T-cell (primary cell): ENCODE data around the gene PROSER3. TPM values are rescaled to one million over a fixed set of nuclear protein-coding genes. Genes with fewer than 3 reads are reported as not detected.
A peak's percentile ranks its signal among the peaks of the same experiment; 100 is the strongest.

Experiments
- ATAC-seq, 4 experiments: fragments of 200-7000 bp in 3 of 4; fragments of 150-1000 bp in 1 of 4; cut with Tn5 transposase; replicated peaks in 1 of 4; 1 replicate in 3 of 4; 2 replicates in 1 of 4; pipeline ENCODE4 v1.10.0; 2021; ENCODE audit warnings: moderate library complexity in 3 of 4, mild to moderate bottlenecking in 2 of 4, moderate number of reproducible peaks in 1 of 4
- CTCF ChIA-PET, 2 donors: fragments of 300-600 bp; sonication (Branson Sonifier 250); formaldehyde crosslinking; loops; one replicate each; lab custom pipeline; 2022; ENCODE audit warnings: antibody characterized with exemption in 2 of 2; lab: Charles Lee
- POLR2A ChIA-PET, 2 donors: fragments of 300-600 bp; sonication (Branson Sonifier 250); formaldehyde crosslinking; loops; one replicate each; lab custom pipeline; 2022; ENCODE audit warnings: antibody characterized with exemption in 2 of 2; lab: Charles Lee
- DNase-seq, 35 experiments: peaks; one replicate each; pipeline versions ENCODE4 v3.0.0 to v3.0.0-alpha.2; 2013 to 2023
- H3K27ac ChIP-seq: one replicate; pipeline ENCODE4 v1.5.1; 2013; ENCODE audit warnings: low read length
- H3K27me3 ChIP-seq, 2 experiments: replicated peaks in 1 of 2; 1 replicate in 1 of 2; 2 replicates in 1 of 2; pipeline versions ENCODE4 v1.6.1 to v1.7.0; 2013; ENCODE audit warnings: low read length in 1 of 2, mixed read lengths in 1 of 2; ENCODE audit not compliant: control insufficient read depth in 2 of 2, insufficient read depth in 2 of 2; ENCODE audit errors: extremely low read depth in 1 of 2
- H3K36me3 ChIP-seq, 2 donors: 1 replicate in 1 of 2; 2 replicates in 1 of 2; pipeline versions ENCODE4 v1.6.1 to v1.7.0; 2013; ENCODE audit warnings: low read length in 1 of 2; ENCODE audit not compliant: control insufficient read depth in 2 of 2, insufficient read depth in 1 of 2; ENCODE audit errors: extremely low read depth in 1 of 2
- H3K4me1 ChIP-seq, 2 experiments: 1 replicate in 1 of 2; 2 replicates in 1 of 2; pipeline versions ENCODE4 v1.6.1 to v1.7.0; 2013; ENCODE audit warnings: low read length in 2 of 2, mixed read lengths in 1 of 2; ENCODE audit not compliant: insufficient read depth in 2 of 2, control insufficient read depth in 1 of 2; ENCODE audit errors: extremely low read depth in 1 of 2
- H3K4me3 ChIP-seq, 2 donors: 1 replicate in 1 of 2; 2 replicates in 1 of 2; pipeline versions ENCODE4 v1.5.1 to v1.7.0; 2013; ENCODE audit warnings: mild to moderate bottlenecking in 2 of 2, low read length in 1 of 2, moderate library complexity in 1 of 2; ENCODE audit not compliant: control insufficient read depth in 1 of 2; ENCODE audit errors: extremely low read depth in 1 of 2
- H3K9me3 ChIP-seq: 2 replicates; pipeline ENCODE4 v1.7.0; 2013
- H3K27ac Mint-ChIP-seq, 2 donors: one replicate each; pipeline ENCODE4 v1.8.0; 2020 to 2021; ENCODE audit warnings: mild to moderate bottlenecking in 2 of 2, mixed read lengths in 2 of 2
- H3K27me3 Mint-ChIP-seq, 2 donors: one replicate each; pipeline ENCODE4 v1.8.0; 2021 to 2022; ENCODE audit warnings: mixed read lengths in 2 of 2
- H3K36me3 Mint-ChIP-seq: one replicate; pipeline ENCODE4 v1.8.0; 2021; ENCODE audit warnings: mixed read lengths
- H3K4me1 Mint-ChIP-seq, 3 donors: one replicate each; pipeline ENCODE4 v1.8.0; 2020 to 2022; ENCODE audit warnings: mixed read lengths in 3 of 3, mild to moderate bottlenecking in 1 of 3
- H3K4me3 Mint-ChIP-seq, 3 donors: one replicate each; pipeline ENCODE4 v1.8.0; 2020 to 2022; ENCODE audit warnings: mild to moderate bottlenecking in 3 of 3, mixed read lengths in 3 of 3, moderate library complexity in 3 of 3
- H3K9me3 Mint-ChIP-seq, 3 donors: one replicate each; pipeline ENCODE4 v1.8.0; 2020 to 2022; ENCODE audit warnings: mixed read lengths in 3 of 3
- WGBS: methylation state at CpG from one replicate; pipeline ENCODE4 v1.1.5; 2013; ENCODE audit warnings: missing lambda C conversion rate; ENCODE audit not compliant: insufficient coverage; 5-methylcytosine and 5-hydroxymethylcytosine counted together
- total RNA-seq, 35 experiments: library from RNA in 6 of 35; stranded (reverse) in 6 of 35; fragments of 120-200 nt in 1 of 35; gene quantifications; one replicate each; pipeline versions ENCODE4 v1.2.1 to v1.2.4 and lab custom pipeline; 2013 to 2026

The PROSER3 gene
- total RNA-seq, 5 donors from 2014 or later (not counting 1 experiment from before 2014, with no cell fraction given): 31.3 to 52.1 (median 47.8) TPM

DNA sequence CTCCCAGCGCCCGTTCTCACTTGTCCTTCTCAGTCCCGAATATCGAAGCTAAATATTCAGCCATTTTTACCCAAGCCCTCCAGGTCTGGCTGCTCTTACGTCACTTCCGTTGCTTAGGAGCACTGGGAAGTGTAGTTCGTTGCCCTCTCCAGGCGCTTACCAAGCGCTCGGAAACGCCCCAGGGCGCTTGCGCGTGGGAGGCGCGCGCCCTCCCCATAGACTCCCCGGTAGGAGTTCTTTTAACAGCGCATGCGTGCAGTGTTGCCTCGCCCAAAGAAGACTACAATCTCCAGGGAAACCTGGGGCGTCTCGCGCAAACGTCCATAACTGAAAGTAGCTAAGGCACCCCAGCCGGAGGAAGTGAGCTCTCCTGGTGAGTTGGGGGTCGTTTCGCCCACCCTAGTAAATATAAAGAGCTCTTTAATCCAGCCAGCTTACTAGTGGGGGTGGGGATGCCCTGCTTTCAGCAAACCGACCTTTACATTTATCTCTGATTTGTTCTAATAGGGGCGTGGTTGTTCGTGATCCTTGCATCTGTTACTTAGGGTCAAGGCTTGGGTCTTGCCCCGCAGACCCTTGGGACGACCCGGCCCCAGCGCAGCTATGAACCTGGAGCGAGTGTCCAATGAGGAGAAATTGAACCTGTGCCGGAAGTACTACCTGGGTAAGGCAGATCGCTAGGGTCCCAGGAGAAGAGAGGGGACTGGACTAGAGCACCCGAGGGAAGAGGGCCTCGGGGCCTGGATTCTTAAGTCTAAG, 12.5 kb upstream of the PROSER3 start, which contains the start of the genes PSENEN and U2AF1L4:
TSS of gene PSENEN (plus strand) at position 324 of the 759 bp plus-strand sequence. CDS start at position 604, 280 bp downstream.
TSS of gene U2AF1L4 (minus strand) at position 91 of the 759 bp plus-strand sequence. CDS start at position 64, 27 bp downstream.
- CTCF ChIA-PET: interaction anchor here in 1 of 2 donors (0.5 to 1.5 kb wide), 4 partner anchors 9 to 231 kb away, joined by 3 to 18 read pairs (median 4); no protein-coding TSS in a partner anchor
- POLR2A ChIA-PET: no interaction called here
- Mint-ChIP-seq H3K4me3 (peak within 1 kb of the TSS; percentile 87 to 99 (median 97)), H3K27ac (peak within 1 kb of the TSS; percentile 99 to 100), H3K9me3 (no peaks in the 10 kb centered on the region), H3K36me3 (peaks cover 13% of the 10 kb centered on the region), H3K4me1 (peaks cover 54 to 72% (median 62%) of the 10 kb centered on the region in 3 donors), H3K27me3 (no peaks in the 10 kb centered on the region)
- ATAC-seq (peak; percentile 59 to 66 (median 62)), DNase-seq (peak; percentile 85 to 99 (median 97))
- WGBS: under 1% methylated on average over 28 of the region's 40 CpGs
- Histone ChIP-seq H3K27ac (peak within 1 kb of the TSS; percentile 98), H3K9me3 (no peaks in the 10 kb centered on the region), H3K36me3 (no peaks in the 10 kb centered on the region), H3K27me3 (no peaks in the 10 kb centered on the region), H3K4me3 (peak within 1 kb of the TSS; percentile 79 to 86), H3K4me1 (peaks cover 25 to 80% of the 10 kb centered on the region in 2 experiments)

- POLR2A ChIA-PET: no interaction called here
These were observed 11.9 kb upstream of the PROSER3 start for GRCh38 chr19:35746087-35746462.

GRCh38 chr19:35746531-35746930, 11.4 kb upstream of the PROSER3 start:
- Histone ChIP-seq H3K9me3 (no peaks in the 10 kb centered on the region), H3K4me3 (no peak overlapping the region), H3K4me1 (peaks cover 25 to 71% of the 10 kb centered on the region in 2 experiments), H3K36me3 (no peaks in the 10 kb centered on the region), H3K27me3 (no peaks in the 10 kb centered on the region), H3K27ac (no peak overlapping the region)
- Mint-ChIP-seq H3K36me3 (peaks cover 13% of the 10 kb centered on the region), H3K9me3 (no peaks in the 10 kb centered on the region), H3K4me1 (peaks cover 54 to 66% (median 56%) of the 10 kb centered on the region in 3 donors), H3K4me3 (peak overlapping the region; percentile 87 to 99 (median 97)), H3K27ac (peak overlapping the region; percentile 99 to 100), H3K27me3 (no peaks in the 10 kb centered on the region)
- no peak for DNase-seq
- no peak for ATAC-seq
- ChIA-PET CTCF (no interaction called here), POLR2A (no interaction called here)
- WGBS: 98% methylated on average over 4 of the region's 5 CpGs

More at GRCh38 chr19:35746087-35746462, 11.9 kb upstream of the PROSER3 start:
- Mint-ChIP-seq H3K9me3 (no peaks in the 10 kb centered on the region), H3K4me3 (peak overlapping the region; percentile 87 to 99 (median 97)), H3K4me1 (peaks cover 54 to 66% (median 57%) of the 10 kb centered on the region in 3 donors), H3K36me3 (peaks cover 13% of the 10 kb centered on the region), H3K27ac (peak overlapping the region; percentile 99 to 100), H3K27me3 (no peaks in the 10 kb centered on the region)
- H3K4me1 ChIP-seq: peaks cover 25 to 75% of the 10 kb centered on the region in 2 experiments
- no peaks in the 10 kb centered on the region for H3K9me3 ChIP-seq
- DNase-seq (no peak), ATAC-seq (no peak)
- CTCF ChIA-PET: interaction anchor here in 1 of 2 donors (0.6 to 1.5 kb wide), 3 partner anchors 8 to 231 kb away, joined by 3 to 18 read pairs (median 3); no protein-coding TSS in a partner anchor
- no peaks in the 10 kb centered on the region for H3K27me3 ChIP-seq
- 3% methylated on average over 3 of the region's 4 CpGs for WGBS
- no peaks in the 10 kb centered on the region for H3K36me3 ChIP-seq
- H3K4me3 ChIP-seq: peak overlapping the region; percentile 79 to 86
- H3K27ac ChIP-seq: peak overlapping the region; percentile 59

DNA sequence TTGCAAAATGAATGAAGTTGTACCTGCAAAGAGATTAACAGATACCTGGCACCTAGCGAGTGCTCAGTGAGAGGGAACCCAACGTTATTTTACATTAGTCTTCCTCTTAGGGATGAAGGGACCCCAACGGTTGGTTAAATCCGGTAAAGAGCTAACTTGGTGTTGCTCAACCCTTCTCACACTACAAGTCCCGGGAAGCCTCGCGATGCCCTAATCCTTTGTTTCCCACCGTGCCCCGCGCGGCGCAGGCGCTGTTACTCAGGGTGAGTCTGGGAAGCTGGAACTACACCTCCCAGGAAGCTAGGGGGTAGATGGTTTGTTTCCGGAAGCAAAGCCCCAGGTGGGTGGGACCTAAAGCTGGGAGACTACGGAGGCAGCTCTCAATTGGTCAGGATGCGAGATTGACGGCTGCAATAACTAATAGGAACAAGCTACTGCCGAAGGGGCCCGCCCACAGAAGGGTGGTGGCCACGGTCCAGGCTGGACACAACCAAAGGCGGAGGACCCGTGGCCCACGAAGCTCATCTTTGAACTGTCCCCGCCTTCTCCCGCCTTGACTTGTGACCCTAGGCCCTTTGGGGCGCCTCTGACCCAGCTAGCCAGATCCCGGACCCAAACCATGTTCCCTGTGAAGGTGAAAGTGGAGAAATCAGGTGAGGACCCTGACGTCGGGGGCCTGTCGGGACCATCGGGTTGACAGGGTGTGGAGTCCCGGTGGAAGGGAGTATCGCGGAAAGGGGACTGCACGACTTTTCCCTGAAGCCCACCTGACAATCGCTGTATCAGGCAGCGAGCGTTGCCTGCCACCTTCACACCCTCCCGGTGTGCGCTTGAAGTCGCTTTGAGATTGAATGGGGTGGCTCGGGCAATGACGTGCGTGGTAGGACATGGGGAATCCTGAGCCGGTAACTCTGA, 9.6 kb upstream of the PROSER3 start, which contains the start of gene LIN37:
TSS of gene LIN37 (plus strand) at position 471 of the 915 bp plus-strand sequence. CDS start at position 620, 149 bp downstream.
- H3K4me1 ChIP-seq: peaks cover 18 to 54% of the 10 kb centered on the region in 2 experiments
- under 1% methylated on average over 19 of the region's 45 CpGs for WGBS
- DNase-seq: peak; percentile 95 to 100 (median 99)
- Mint-ChIP-seq H3K4me3 (peak within 1 kb of the TSS; percentile 95 to 97 (median 96)), H3K9me3 (no peaks in the 10 kb centered on the region), H3K4me1 (peaks cover 39 to 53% (median 43%) of the 10 kb centered on the region in 3 donors), H3K27me3 (no peaks in the 10 kb centered on the region), H3K27ac (peak within 1 kb of the TSS; percentile 95 to 97), H3K36me3 (peaks cover 10% of the 10 kb centered on the region)
- ATAC-seq: peak; percentile 72 to 75 (median 73)
- peak within 1 kb of the TSS; percentile 74 for H3K27ac ChIP-seq
- CTCF ChIA-PET: interaction anchor here in 1 of 2 donors (0.6 to 1.0 kb wide), 10 partner anchors 34 to 607 kb away, joined by 3 to 5 read pairs (median 4); partner anchors contain the start of gene COX6B1
- no peaks in the 10 kb centered on the region for H3K9me3 ChIP-seq
- H3K4me3 ChIP-seq: peak within 1 kb of the TSS; percentile 95 to 98
- peaks cover 0 to 3% of the 10 kb centered on the region in 2 experiments for H3K27me3 ChIP-seq
- H3K36me3 ChIP-seq: peaks cover 0 to 16% of the 10 kb centered on the region in 2 donors
- POLR2A ChIA-PET: interaction anchor here (0.6 to 1.1 kb wide), 4 partner anchors 24 to 100 kb away, joined by 3 to 5 read pairs (median 4); partner anchors contain the start of gene COX6B1 (in 1 of the 2)

DNA sequence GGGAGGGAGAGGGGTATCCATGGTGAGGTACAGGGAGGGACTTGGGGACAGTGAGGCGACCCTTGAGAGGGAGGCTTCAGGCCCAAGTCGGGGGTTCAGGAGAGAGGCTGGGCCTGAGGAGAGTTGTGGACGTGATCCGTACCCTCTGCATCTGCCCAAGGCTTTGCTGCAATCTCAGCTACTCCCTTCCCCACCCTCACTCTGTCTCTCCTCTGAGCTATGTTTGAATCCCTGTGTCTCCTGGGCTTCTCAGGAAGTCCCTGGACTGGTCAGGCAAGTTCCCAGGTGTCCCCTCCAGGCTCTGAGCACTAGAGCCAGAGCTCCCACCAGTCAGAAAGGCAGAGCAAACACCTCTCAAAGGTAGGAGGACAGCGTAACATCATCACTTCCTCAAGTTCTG, 7.8 kb upstream of the PROSER3 start:
- CTCF ChIA-PET: no interaction called here
- no CpG with 5 or more reads among the region's 5 CpGs for WGBS
- H3K4me3 Mint-ChIP-seq: peak overlapping the region; percentile 25 to 95 (median 54)

More for the DNA sequence above, 7.8 kb upstream of the PROSER3 start:
- Histone ChIP-seq H3K4me1 (peaks cover 11 to 42% of the 10 kb centered on the region in 2 experiments), H3K27ac (no peak overlapping the region), H3K4me3 (no peak overlapping the region), H3K27me3 (peaks cover 0 to 5% of the 10 kb centered on the region in 2 experiments), H3K9me3 (no peaks in the 10 kb centered on the region), H3K36me3 (peaks cover 3 to 27% of the 10 kb centered on the region in 2 donors)
- POLR2A ChIA-PET: interaction anchor here in 1 of 2 donors (0.5 kb wide), 1 partner anchor 108 kb away, joined by 7 read pairs; no protein-coding TSS in a partner anchor
- DNase-seq (no peak), ATAC-seq (no peak)
- H3K9me3 Mint-ChIP-seq: no peaks in the 10 kb centered on the region
- H3K27ac Mint-ChIP-seq: no peak overlapping the region
- peaks cover 2 to 5% of the 10 kb centered on the region in 2 donors for H3K27me3 Mint-ChIP-seq
- peaks cover 16% of the 10 kb centered on the region for H3K36me3 Mint-ChIP-seq
- peaks cover 31 to 47% (median 38%) of the 10 kb centered on the region in 3 donors for H3K4me1 Mint-ChIP-seq
